NCI-H2107 (cell line): ENCODE measurements around the gene ATG4B.
A peak's percentile ranks its signal among the peaks of the same experiment; 100 is the strongest.

ENCODE experiments used
- DNase-seq: peaks from one replicate; lab custom pipeline; 2025; lab: John Stamatoyannopoulos, UW

ATG4B gene

GRCh38 chr2:241666627-241667400 lies 29.3 kb downstream of the ATG4B start:
- DNase-seq, result no peak

DNA sequence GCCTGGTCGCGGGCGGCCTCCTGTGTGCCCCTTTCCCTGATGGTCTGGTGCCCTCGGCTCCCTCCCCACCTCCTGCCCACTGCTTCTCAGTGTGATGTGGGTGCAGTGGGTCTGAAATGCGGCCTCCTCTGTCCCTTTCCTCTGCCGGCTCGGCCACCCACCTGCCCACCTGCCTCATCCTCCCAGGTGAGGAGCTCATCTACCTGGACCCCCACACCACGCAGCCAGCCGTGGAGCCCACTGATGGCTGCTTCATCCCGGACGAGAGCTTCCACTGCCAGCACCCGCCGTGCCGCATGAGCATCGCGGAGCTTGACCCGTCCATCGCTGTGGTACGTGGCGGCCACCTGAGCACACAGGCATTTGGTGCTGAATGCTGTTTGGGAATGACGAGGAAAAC lies 30.9 kb downstream of the ATG4B start:
- no peak for DNase-seq

DNA sequence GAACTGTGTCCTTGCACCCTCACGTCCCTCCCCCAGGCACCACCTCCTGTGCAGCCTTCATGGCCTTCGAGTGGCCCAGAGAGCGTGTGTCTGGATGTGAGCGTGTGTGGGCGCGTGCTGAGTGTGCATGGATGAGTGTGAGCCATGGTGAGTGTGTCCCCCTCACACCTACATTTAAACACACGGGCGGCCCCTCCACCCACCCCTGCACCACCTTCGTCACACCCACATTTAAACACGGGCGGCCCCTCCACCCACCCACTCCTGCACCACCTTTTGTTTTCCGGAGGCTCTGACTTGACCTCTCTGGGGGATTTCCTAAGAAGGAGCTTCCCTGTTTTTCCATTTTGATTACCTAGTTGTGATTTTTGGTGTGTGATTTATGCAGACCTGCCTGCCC lies 31.3 kb downstream of the ATG4B start:
- DNase-seq, result no peak

DNA sequence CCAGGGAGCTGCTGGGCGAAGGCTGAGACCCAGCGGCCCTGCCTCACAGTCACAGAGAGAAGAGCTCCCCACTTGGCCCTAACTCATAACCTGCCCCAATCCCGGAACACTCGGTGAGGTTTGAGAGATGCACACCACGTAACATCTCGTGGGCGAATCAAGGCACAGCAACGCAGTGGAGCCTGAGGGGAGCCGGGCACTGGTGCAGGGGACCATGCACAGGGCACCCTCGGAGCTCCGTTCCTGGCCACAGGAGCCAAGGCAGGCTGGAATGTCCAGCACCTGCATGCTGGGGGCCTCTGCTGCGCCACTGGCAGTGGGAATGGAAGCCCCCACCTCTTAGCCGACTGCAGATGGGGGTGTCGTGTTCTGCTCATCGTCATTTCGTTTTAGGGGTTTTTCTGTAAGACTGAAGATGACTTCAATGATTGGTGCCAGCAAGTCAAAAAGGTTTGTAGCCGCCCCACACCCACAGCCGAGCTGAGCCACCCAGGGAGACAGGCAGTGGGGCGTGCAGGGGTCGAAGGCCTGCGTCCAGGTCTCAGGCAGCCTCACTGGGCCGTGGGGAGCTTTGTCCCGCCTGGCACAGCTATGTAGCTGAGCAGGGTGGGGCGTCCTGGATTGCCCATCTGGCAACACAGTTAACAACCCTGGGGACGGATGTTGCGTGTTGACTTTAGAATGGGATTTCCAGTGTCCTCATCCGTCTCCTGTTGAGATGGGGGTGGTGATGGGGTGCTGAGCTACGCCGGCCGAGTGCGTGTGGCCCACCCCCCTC lies 33.0 kb downstream of the ATG4B start:
- DNase-seq, result no peak

- no peak for DNase-seq
Measured at GRCh38 chr2:241671457-241672240, 34.2 kb downstream of the ATG4B start.

- no peak for DNase-seq
Measured at GRCh38 chr2:241672243-241673188, 35.0 kb downstream of the ATG4B start.

DNA sequence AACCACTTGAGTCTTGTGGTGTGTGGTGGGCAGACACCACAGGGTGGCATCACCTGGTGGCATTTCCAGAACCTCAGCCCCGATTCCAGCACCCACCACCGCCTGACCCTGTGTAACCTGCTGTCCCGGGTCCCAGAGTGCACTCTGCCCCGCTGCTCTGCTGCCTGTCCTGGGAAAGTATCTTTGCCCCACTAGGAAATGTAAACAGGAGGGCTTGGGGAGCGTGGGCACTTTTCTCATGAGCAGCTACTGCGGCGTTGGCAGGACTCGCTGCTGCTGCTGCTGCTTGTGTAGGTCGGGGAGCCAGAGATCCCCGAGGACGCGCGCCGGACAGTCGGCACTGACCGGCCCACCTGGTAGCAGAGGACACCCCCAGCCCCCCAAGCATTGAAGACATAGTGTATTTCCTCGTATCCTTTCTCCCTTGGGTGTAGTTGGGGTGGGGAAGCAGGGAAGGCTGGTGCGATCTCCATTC lies 35.7 kb downstream of the ATG4B start:
- DNase-seq, result no peak

DNA sequence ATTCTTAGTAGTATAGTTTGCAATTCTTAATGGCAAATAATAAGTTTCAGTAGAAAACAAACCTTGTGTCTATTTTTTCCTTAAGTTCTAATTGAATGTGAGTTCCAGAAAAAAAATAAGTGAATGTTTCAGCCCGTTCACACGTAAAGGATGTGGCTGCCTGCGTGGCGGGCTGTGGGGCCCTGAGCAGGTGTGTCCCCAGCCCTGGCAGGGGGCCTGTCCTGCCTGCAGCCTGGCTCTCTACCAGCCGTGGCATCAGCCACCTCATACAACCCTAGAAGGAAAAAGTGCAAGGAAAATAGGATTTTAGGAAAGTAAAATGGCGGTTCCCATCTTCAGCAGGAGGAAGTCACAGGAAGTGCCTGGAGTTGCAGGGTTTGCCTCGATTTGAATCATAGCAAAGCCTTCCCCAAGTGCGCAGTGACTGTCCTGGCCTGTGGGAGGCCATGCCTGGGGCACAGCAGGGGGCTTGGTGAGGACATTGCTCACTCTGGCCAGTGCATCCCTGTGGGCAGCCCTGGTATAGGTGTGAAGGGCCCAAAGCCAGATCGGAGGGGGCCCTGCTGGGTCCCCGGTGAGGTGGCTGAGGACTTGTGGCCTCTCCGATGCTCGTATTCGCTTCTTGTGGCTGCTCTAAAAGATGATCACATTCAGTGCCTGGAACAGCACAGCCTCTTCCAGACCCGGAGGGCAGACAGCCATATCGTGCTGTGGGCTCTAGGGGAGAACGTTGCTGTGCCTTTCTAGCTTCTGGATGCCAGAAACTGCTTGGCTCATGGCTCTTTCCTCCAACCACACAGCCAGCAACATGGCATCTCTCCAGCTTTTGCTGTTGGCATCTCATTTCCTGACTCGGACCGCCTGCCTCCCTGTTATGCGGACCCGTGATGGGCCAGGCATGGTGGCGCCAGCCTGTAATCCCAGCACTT lies 36.6 kb downstream of the ATG4B start:
- DNase-seq, result no peak

DNA sequence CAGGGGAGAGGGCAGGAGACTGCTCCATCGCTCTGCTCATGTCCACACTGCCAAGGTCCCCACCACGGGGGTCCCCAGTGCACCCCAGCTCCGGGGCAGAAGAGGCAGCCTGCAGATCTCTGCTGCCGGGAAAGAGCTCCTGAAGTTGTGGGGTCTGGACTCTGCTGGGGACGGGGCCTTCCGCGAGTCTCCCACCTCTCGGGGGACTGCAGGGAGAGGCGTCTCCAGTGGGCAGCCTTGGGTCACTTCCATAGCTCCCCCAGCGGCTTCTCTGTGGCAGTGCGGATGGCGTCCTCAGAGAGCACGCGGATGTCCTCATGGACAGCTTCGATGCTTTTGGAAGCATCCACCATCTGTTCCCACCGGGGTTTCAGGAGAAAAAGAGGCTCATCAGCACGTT lies 38.4 kb downstream of the ATG4B start:
- no peak for DNase-seq

GRCh38 chr2:241676665-241677064 lies 39.2 kb downstream of the ATG4B start:
- DNase-seq, result no peak

GRCh38 chr2:241677392-241677791 lies 39.9 kb downstream of the ATG4B start:
- DNase-seq, result no peak

DNA sequence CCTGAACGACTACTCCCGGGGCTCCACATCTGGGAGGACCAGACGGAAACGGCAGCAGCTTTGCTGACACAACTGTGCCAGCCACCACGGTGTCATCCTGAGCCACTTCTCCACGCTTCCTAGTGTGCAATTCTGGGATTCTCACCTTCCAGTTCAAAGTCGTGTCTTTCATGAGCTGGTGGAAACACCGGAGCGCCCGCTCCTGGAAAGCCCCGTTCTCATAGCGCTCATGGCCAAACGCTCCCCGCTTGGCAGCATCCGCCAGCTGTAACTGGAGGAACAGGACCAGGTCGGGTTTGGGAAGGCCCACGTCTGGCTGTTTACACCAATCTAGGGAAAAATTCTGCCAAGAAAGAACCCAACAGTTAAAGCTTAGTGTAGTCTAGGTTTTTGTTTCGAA lies 40.8 kb downstream of the ATG4B start:
- DNase-seq, result no peak

GRCh38 chr2:241678784-241679540 lies 41.5 kb downstream of the ATG4B start:
- DNase-seq, result no peak

DNA sequence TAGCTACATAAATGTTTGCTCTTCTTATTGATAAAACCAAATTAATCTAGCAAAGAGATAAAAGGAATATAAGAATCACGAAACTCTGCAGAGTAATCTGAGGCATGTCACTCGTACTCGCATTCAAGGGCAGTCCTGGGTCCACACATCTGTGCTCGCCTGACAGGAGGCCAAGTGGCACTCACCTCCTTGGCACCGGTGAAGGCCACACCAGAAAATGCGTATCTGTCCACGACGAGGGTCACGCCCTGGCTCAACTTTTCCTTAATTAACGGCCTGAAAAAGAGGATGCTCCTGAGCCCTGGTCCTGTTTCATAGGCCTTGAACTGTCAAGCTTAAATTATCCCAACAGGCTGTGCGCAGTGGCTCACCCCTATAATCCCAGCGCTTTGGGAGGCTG lies 42.6 kb downstream of the ATG4B start:
- no peak for DNase-seq

DNA sequence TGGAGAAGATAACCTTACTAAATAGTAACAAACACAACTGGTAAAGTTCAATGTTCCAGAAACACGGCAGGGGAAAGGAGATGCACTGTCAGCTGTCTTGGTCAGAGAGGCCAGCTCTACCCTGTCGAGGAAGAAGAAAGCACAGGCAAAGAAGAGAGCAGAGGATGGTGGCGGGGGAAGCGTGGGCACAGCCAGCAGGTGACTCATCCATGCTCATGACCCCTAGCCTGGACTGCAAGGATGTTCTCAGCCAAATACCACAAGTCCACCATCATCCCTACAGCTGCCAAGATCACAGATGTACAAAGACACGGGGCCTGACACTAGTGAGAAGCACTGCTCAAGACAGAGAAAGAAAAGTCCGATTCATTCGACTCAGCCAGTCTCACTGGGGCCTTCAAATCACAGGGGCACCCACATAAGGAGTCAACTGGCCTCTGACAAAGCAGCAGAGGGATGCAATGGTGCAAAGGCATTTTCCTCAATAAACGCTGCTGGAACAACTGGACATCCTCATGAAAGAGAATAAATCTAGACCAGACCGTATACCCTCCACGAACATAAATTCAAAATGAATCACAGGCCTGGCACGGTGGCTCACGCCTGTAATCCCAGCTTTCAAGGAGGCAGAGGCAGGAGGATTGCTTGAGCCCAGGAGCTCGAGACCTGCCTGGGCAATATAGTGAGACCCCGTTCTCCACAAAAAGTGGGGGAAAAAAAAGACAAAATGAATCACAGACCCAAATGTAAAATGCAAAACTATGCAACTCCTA lies 43.5 kb downstream of the ATG4B start:
- DNase-seq, result no peak

DNA sequence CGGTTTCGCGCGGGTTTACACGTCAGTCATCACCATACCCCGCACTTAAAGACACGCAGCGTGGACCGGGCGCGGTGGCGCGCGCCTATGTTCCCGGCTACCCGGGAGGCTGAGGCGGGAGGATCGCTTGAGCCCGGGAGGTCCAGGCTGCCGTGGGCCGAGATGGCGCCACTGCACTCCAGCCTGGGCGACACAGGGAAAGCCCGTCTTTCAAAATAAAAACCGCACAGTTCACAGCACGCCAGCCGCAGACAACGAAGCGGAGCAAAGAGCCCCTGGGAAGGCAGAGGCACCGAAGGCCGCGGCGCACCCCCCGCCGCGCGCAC lies 48.8 kb downstream of the ATG4B start:
- DNase-seq, result no peak

GRCh38 chr2:241686650-241687425 lies 49.3 kb downstream of the ATG4B start, which contains the start of gene DTYMK:
TSS of gene DTYMK (minus strand) at chr2:241686815. CDS start at chr2:241686783, 32 bp downstream.
- DNase-seq, result peak; percentile 91

GRCh38 chr2:241689306-241689705 lies 51.8 kb downstream of the ATG4B start:
- no peak for DNase-seq
